DMS114 treated with DMSO at 0.1 percent for 48 hours (cell line): ENCODE results near the gene DYRK1B.

Source experiments
- DNase-seq: peaks from one replicate; lab custom pipeline; 2025; ENCODE audit not compliant: unreplicated experiment; lab: John Stamatoyannopoulos, UW

DYRK1B gene

GRCh38 chr19:39864118-39864517, 30.2 kb upstream of the DYRK1B start:
- DNase-seq: no peak

DNA sequence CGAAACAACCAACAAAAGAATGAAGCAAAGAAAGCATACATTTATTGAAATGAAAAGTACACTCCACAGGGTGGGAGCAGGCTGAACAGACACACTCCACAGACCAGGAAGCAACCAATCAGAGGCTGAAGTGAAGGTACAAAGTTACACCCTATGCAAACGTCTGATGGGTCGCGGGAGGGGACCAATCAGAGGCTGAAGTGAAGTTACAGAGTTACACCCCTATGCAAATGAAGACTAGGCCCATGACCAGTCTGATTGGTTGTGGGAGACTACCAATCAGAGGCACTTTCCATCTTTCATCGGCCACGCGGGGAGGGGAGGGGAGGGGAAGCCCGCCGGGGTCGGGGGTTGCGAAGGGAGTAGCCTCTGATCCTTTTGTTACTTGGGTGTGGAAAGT, 24.6 kb upstream of the DYRK1B start:
- no peak for DNase-seq

- DNase-seq: no peak
Observed at GRCh38 chr19:39852882-39853281, 18.9 kb upstream of the DYRK1B start.

- DNase-seq: no peak
Observed at GRCh38 chr19:39850892-39851291, 16.9 kb upstream of the DYRK1B start.

- DNase-seq: no peak
Observed at GRCh38 chr19:39848392-39848791, 14.4 kb upstream of the DYRK1B start.

GRCh38 chr19:39847525-39847924, 13.6 kb upstream of the DYRK1B start:
- no peak for DNase-seq

DNA sequence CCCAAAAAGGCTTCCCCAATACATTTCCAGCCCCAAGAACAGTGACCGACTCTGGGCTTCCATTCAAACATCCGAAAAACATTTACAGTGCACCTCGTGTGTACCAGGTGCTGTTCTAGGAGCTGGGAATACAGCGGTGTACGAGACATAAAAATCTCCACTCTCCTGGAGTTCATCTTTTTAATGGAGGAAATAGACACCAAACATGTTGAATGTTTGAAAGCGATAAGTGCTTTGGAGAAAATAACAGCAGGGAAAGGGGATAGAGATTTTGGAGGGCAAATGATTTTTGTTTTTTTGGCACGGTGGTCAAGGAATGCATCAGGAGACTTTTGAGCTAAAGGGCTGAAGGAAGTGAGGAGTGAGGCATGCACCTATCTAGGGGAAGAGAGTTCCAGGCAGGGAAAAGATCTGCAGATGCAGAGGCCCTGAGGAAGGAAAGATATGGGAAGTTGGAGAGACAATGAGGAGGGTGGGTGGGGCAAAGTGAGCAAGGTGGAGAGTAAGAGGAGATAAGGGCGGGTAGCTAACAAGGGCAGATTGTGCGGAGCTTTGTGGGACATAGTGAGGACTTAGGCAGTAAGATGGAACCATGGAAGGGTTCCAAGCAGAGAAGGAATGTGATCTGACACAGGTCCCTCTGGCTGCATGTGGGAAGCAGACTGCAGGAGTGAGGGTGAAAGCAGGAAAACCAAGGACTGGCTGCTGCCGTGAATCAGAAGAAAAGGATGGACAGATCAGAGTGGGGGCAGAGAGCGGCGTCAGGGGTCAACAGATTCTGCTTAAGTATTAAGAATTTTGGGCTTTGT, 12.9 kb upstream of the DYRK1B start:
- DNase-seq: no peak

GRCh38 chr19:39845933-39846677, 12.1 kb upstream of the DYRK1B start, which contains the start of gene FBL:
Gene FBL (minus strand): TSS chr19:39846379. CDS start chr19:39846300, 79 bp downstream.
- DNase-seq: peak; percentile 83

DNA sequence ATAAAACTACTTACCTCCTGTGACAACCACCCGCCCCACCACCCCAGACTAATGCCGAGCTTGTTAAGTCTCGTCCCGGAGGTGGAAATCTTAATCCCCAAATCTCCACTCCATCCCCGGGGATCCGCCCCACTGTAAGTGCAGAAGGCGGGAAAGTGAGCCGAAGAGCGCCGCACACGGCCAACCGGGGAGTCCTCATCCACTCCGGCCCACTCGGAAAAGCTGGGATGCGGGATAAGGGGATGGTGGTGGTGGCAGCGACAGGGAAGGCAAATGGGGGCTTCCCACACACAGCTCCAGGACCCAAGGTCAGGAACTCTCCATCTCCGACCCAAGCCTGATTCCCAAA, 11.6 kb upstream of the DYRK1B start:
- DNase-seq: no peak

DNA sequence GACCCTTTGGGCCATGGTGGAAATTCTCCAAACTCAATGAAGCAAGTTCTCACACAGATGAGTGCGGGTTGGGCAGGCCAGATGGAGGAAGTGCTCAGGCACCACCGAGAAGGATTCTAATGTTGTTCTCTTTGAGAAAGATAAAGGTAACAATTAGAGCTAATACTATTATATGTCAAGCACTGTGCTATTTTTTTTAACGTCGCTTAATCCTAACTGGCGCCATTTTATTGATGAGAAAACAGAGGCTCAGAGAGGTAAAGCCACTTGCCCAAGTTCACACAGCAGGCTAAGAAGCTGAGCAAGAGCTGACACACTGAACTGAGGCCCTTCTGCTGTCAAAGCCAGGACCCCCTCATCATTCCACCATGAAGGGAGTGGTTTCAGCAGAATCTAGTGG, 11.2 kb upstream of the DYRK1B start:
- no peak for DNase-seq

- DNase-seq: peak; percentile 56
Observed at GRCh38 chr19:39843919-39844793, 10.2 kb upstream of the DYRK1B start.

DNA sequence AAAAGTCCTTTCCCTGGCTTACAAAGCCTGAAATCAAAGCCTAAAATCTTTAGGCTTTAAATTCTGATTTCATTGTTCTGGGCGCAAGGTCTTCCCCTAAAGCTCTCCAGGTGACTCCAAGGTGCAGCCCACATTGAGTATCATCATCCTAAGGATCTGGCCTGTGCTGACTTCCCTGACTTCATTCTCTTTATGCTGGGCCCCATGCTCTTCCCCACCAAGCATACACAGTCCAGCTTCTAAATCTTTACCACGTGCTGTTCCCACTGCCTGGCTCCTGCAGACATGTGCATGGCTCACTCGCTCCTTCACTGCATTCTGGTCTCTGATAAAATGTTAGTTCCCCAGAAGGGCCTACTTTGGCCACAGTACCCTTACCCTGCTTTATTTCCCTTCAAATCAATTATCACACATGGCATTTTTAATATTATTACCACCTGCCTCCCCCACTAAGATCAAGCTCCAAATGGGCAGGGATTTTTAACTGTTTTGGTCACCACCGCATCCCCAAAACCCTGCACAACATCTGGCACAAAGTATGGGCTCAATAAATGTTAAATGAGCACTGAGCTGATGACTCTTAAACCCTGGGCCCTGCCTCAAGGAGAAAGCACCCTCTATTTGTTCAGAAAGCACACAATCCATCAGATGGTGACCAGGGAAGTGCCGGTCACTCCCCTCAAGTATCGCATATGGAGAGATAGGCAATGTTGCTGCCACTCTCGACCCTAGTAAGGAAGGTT, 8.9 kb upstream of the DYRK1B start:
- DNase-seq: no peak

- no peak for DNase-seq
Observed at GRCh38 chr19:39841041-39841440, 7.1 kb upstream of the DYRK1B start.

DNA sequence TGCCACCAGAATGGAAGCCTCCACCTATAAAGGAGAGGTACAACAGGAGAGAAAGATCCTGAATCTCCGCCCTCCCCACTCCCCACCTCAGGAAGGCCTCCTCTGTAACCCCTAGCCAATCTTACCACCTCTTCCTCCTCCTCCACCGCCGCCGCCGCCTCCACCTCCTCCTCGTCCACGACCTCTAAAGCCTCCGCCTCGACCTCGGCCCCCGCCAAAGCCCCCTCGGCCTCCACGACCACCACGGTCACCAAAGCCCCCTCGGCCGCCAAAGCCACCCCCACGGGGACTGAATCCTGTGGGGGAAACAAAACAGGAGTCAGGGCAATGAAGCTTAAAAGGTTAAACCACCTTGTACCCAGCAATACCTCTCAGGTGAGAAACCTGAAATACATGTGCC, 6.5 kb upstream of the DYRK1B start:
- DNase-seq: no peak

DNA sequence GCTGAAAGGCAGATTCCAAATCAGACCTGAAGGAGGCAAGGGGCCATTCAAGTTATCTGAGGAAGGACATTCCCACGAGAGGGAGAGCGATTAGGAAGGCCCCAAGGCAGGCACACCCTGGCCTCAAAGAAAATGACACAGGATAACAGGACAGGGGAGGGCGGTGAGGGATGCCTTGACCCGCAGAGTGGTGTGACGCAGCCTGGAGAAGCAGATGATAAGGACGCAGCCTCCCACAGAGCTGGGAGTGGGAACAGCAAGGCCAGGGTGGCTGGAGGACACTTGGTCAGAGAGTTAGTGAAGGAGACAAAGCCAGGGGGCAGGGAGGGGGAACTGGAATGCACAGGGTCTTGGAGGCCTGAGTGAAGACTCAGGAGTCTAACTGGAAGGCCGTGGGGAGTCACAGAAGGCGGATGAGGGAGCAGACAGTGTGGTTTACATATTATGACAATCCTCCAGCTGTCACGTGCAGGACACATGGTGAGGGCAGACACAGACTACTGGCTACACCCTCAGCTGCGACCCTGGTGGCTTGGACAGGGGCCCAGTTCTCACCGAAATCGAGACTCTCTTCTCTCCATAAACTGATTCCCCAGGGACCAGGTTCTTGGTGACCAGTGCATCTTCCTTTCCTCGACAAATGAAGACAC, 5.8 kb upstream of the DYRK1B start:
- no peak for DNase-seq

- no peak for DNase-seq
Observed at GRCh38 chr19:39838569-39838968, 4.6 kb upstream of the DYRK1B start.

- DNase-seq: no peak
Observed at GRCh38 chr19:39837978-39838377, 4.0 kb upstream of the DYRK1B start.

GRCh38 chr19:39834287-39834841, 402 bp upstream of the DYRK1B start:
- DNase-seq: no peak

DNA sequence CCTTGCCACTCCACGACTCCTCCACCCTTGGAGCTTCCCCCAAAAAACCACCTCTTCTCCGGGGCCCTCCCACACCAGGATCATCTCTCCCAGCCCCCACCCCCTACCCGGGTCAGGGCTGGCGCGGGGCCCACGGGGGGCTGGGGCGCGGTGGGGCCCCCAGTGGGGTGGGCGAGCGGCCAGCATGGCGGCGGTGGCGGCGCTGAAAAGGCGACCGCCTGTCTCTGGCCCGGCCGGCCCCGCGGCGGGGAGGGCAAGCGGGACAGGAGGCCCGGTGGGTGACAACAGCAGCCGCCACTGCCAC, 850 bp downstream of the DYRK1B start:
- DNase-seq: no peak
